Measurements from ENCODE around the gene XIRP1.

GRCh38 chr3:39134305-39134704 is 58.1 kb downstream of the XIRP1 start:
- TF ChIP-seq GATA2 (IDR thresholded peaks at IDR 0.05; ENCODE audit: low read depth, low read length) (no peak), GATA3 (IDR thresholded peaks at IDR 0.05; ENCODE audit: low read depth, low read length) (no peak)
